Ishikawa (cell line): ENCODE results near the gene IFI44L.

Experiments
- CEBPB ChIP-seq: IDR thresholded peaks from 2 replicates; pipeline ENCODE4 v1.6.1; 2012
- CREB1 ChIP-seq: IDR thresholded peaks from 2 replicates; pipeline ENCODE4 v1.6.1; 2012; ENCODE audit warnings: low read depth
- EGR1 ChIP-seq: IDR thresholded peaks from 2 replicates; pipeline ENCODE4 v1.6.1; 2012
- EP300 ChIP-seq: IDR thresholded peaks from 2 replicates; pipeline ENCODE4 v1.6.1; 2012; ENCODE audit warnings: borderline replicate concordance
- FOXM1 ChIP-seq: IDR thresholded peaks from 2 replicates; pipeline ENCODE4 v1.6.1; 2012; ENCODE audit warnings: low read depth, borderline replicate concordance
- NFIC ChIP-seq: IDR thresholded peaks from 2 replicates; pipeline ENCODE4 v1.6.1; 2012
- RAD21 ChIP-seq: IDR thresholded peaks from 2 replicates; pipeline ENCODE4 v1.6.1; 2012; ENCODE audit warnings: low read depth
- TAF1 ChIP-seq: IDR thresholded peaks from 2 replicates; pipeline ENCODE4 v1.6.1; 2012; ENCODE audit warnings: low read depth, mild to moderate bottlenecking
- TCF12 ChIP-seq: IDR thresholded peaks from 2 replicates; pipeline ENCODE4 v1.6.1; 2012; ENCODE audit warnings: low read depth
- TEAD4 ChIP-seq: IDR thresholded peaks from 2 replicates; pipeline ENCODE4 v1.6.1; 2012
- YY1 ChIP-seq: IDR thresholded peaks from 2 replicates; pipeline ENCODE4 v1.6.1; 2012; ENCODE audit warnings: low read depth
- ZBTB7A ChIP-seq: IDR thresholded peaks from 2 replicates; pipeline ENCODE4 v1.6.1; 2012; ENCODE audit warnings: low read depth
- TF ChIP-seq, protein P1 (sequence below): IDR thresholded peaks from 2 replicates; pipeline ENCODE4 v1.6.1; 2012
- TF ChIP-seq, protein P2 (sequence below): IDR thresholded peaks from 2 replicates; pipeline ENCODE4 v1.6.1; 2012; ENCODE audit warnings: low read depth, mild to moderate bottlenecking
- TF ChIP-seq, protein P3 (sequence below): IDR thresholded peaks from 2 replicates; pipeline ENCODE4 v1.6.1; 2012

IFI44L gene

DNA sequence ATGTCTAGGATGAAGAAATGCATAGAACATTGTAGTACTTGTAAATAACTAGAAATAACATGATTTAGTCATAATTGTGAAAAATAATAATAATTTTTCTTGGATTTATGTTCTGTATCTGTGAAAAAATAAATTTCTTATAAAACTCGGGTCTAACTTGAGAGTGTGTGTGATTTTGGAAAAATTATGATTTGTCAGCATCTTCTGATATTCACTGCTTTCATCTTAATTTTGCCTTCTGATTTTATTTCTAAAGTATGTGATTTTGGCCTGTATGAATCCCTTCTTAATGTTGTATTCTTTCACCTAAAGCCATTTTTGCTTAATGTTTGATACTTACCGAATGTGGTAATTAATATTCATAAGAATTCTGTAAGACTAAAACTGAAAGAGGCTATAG lies 43.7 kb downstream of the IFI44L start:
- TF ChIP-seq ZBTB7A = no peak
- no peak for TF ChIP-seq YY1
- no peak for TF ChIP-seq RAD21
- TF ChIP-seq, protein P1, sequence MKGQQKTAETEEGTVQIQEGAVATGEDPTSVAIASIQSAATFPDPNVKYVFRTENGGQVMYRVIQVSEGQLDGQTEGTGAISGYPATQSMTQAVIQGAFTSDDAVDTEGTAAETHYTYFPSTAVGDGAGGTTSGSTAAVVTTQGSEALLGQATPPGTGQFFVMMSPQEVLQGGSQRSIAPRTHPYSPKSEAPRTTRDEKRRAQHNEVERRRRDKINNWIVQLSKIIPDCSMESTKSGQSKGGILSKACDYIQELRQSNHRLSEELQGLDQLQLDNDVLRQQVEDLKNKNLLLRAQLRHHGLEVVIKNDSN = no peak
- TF ChIP-seq, protein P2, sequence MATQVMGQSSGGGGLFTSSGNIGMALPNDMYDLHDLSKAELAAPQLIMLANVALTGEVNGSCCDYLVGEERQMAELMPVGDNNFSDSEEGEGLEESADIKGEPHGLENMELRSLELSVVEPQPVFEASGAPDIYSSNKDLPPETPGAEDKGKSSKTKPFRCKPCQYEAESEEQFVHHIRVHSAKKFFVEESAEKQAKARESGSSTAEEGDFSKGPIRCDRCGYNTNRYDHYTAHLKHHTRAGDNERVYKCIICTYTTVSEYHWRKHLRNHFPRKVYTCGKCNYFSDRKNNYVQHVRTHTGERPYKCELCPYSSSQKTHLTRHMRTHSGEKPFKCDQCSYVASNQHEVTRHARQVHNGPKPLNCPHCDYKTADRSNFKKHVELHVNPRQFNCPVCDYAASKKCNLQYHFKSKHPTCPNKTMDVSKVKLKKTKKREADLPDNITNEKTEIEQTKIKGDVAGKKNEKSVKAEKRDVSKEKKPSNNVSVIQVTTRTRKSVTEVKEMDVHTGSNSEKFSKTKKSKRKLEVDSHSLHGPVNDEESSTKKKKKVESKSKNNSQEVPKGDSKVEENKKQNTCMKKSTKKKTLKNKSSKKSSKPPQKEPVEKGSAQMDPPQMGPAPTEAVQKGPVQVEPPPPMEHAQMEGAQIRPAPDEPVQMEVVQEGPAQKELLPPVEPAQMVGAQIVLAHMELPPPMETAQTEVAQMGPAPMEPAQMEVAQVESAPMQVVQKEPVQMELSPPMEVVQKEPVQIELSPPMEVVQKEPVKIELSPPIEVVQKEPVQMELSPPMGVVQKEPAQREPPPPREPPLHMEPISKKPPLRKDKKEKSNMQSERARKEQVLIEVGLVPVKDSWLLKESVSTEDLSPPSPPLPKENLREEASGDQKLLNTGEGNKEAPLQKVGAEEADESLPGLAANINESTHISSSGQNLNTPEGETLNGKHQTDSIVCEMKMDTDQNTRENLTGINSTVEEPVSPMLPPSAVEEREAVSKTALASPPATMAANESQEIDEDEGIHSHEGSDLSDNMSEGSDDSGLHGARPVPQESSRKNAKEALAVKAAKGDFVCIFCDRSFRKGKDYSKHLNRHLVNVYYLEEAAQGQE = no peak
- TF ChIP-seq CEBPB = no peak
- TF ChIP-seq, protein P3, sequence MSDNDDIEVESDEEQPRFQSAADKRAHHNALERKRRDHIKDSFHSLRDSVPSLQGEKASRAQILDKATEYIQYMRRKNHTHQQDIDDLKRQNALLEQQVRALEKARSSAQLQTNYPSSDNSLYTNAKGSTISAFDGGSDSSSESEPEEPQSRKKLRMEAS = no peak
- TF ChIP-seq EGR1 = no peak
- no peak for TF ChIP-seq NFIC

DNA sequence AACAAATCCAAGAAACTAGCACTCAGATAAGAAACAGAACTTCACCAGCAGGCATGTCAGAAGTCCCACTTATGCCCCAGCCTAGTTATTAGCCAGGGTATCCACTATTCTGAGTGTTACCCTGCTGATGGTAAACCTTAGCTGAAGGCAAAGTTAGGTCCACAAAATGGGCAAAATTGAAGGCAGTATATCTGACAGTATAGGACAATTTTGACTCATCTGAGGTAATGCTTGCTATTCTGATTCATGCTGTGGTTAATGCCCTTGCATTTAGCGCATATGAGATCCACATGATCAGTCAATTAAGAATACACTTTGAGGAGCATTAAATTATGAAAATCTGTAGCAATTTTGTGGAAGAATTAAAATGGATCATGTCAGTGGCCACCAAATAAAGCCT lies 44.5 kb downstream of the IFI44L start:
- TF ChIP-seq TCF12 = no peak
- no peak for TF ChIP-seq TEAD4
- no peak for TF ChIP-seq CEBPB

DNA sequence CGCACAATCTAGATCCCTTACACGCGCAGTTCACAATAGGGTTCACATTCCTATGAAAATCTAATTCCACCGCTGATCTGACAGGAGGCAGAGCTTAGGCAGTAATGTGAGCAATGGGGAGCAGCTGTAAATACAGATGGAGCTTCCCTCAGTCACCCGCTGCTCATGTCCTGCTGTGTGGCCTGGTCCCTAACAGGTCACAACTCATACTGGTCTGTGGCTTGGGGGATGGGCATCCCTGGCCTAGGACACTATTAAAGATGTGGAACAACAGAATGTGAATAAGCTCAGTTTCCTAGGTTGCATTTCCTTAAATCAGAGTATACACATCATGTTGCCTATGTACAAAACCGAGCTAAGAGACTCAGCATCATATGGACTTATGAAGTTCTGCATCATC lies 45.6 kb downstream of the IFI44L start:
- TF ChIP-seq FOXM1 = no peak
- no peak for TF ChIP-seq RAD21
- no peak for TF ChIP-seq EP300
- TF ChIP-seq, protein P1 = no peak
- TF ChIP-seq CREB1 = no peak
- TF ChIP-seq EGR1 = no peak
- no peak for TF ChIP-seq YY1
- no peak for TF ChIP-seq ZBTB7A
- no peak for TF ChIP-seq TCF12
- no peak for TF ChIP-seq CEBPB
- no peak for TF ChIP-seq NFIC
- TF ChIP-seq TAF1 = no peak
- no peak for TF ChIP-seq TEAD4
- TF ChIP-seq, protein P2 = no peak

DNA sequence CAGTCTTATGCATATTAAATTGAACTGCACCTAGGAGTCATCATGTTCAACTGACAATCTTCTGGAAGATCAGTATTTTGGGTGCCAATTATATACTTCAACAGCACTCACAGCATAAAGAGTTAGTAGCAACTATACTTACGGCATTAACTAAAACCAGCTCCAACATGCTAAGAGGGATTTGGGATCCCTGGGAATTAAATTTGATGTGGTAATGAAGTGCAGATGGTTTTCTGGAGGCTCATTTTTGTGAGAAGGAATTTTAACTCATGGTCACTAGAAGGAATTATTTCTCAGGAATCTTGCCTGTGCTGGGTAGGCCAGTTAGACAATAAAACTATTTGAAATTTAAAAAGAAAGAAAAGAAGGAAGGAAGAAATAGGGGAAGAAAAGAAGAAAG lies 47.7 kb downstream of the IFI44L start:
- no peak for TF ChIP-seq NFIC
- TF ChIP-seq, protein P1 = no peak
- TF ChIP-seq, protein P2 = no peak
- no peak for TF ChIP-seq RAD21

DNA sequence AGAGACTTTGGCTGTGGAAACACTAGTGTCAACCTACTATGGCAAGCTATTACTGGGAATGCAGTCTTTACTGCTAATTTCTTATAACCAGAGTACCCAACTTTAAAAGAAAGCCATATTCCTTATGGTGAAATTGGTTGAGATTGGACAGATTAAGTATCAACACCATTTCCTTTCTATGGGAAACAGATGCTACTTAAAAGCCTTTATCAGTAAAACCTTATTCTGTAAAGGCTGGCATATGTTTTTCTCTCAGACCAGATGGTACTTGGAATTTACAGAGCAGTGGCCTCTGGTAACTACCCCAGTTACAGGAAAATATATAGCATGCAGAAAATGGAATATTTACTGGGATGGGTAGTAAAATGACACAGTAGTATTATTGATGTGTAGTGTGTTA lies 48.2 kb downstream of the IFI44L start:
- TF ChIP-seq CEBPB = no peak
- TF ChIP-seq EGR1 = no peak
- no peak for TF ChIP-seq TCF12
- no peak for TF ChIP-seq EP300
- TF ChIP-seq RAD21 = no peak
- TF ChIP-seq YY1 = no peak
- TF ChIP-seq FOXM1 = no peak
- TF ChIP-seq ZBTB7A = no peak
- TF ChIP-seq, protein P2 = no peak
- TF ChIP-seq, protein P1 = no peak
- TF ChIP-seq TEAD4 = no peak
- TF ChIP-seq CREB1 = no peak
- no peak for TF ChIP-seq NFIC
- TF ChIP-seq, protein P3 = no peak
- no peak for TF ChIP-seq TAF1
